HepG2 (cell line): Measurements from ENCODE around the gene PAK2. TPM values are rescaled to one million over a fixed set of nuclear protein-coding genes. Genes with fewer than 3 reads are reported as not detected.
A peak's percentile ranks its signal among the peaks of the same experiment; 100 is the strongest.

Experiments used
- ARNT ChIP-seq: fragments of 450-650 bp; IDR thresholded peaks from 2 replicates; pipeline ENCODE4 v1.6.1; 2017
- CEBPZ ChIP-seq: IDR thresholded peaks from 2 replicates; pipeline ENCODE4 v1.6.1; 2012; ENCODE audit warnings: low read length, improper control_type of control experiment
- GMEB2 ChIP-seq: IDR thresholded peaks from 2 replicates; pipeline ENCODE4 v1.6.1; 2016; ENCODE audit warnings: missing biosample characterization, missing genetic modification reagents, low read depth
- MAFF ChIP-seq: IDR thresholded peaks from 2 replicates; pipeline ENCODE4 v1.6.1; 2011; ENCODE audit warnings: low read depth, low read length, improper control_type of control experiment
- MEIS1 ChIP-seq: sonication (generic); formaldehyde crosslinking; IDR thresholded peaks from 2 replicates; pipeline ENCODE4 v1.9.0; 2021; ENCODE audit warnings: mild to moderate bottlenecking, missing genetic modification reagents, moderate library complexity, borderline replicate concordance
- RARG ChIP-seq: sonication (generic); formaldehyde crosslinking; IDR thresholded peaks from 2 replicates; pipeline ENCODE4 v1.4.0; 2020; ENCODE audit warnings: low read depth, mild to moderate bottlenecking, missing genetic modification reagents
- RBFOX2 ChIP-seq: fragments of 200-400 bp; formaldehyde crosslinking; IDR thresholded peaks from 2 replicates; pipeline ENCODE4 v1.6.1; 2017; ENCODE audit warnings: low read depth, mild to moderate bottlenecking, low read length
- REL ChIP-seq: sonication (generic); formaldehyde crosslinking; conservative IDR thresholded peaks from 2 replicates; pipeline ENCODE4 v1.8.0; 2022; ENCODE audit warnings: mild to moderate bottlenecking, missing genetic modification reagents, moderate library complexity
- RORA ChIP-seq: sonication (generic); formaldehyde crosslinking; IDR thresholded peaks from 2 replicates; pipeline ENCODE4 v1.5.0; 2020; ENCODE audit warnings: mild to moderate bottlenecking, missing genetic modification reagents, moderate library complexity
- SNRNP70 ChIP-seq: fragments of 200-400 bp; formaldehyde crosslinking; IDR thresholded peaks from 2 replicates; pipeline ENCODE4 v1.6.1; 2017; ENCODE audit warnings: mild to moderate bottlenecking, low read depth, low read length, moderate library complexity
- ZBTB42 ChIP-seq: sonication (generic); formaldehyde crosslinking; IDR thresholded peaks from 2 replicates; pipeline ENCODE4 v1.5.0; 2020; ENCODE audit warnings: mild to moderate bottlenecking, missing genetic modification reagents
- ZC3H4 ChIP-seq: sonication (generic); formaldehyde crosslinking; IDR thresholded peaks from 2 replicates; pipeline ENCODE4 v1.4.0; 2020; ENCODE audit warnings: missing genetic modification reagents, borderline replicate concordance
- ZKSCAN1 ChIP-seq: fragments of 150-350 bp; IDR thresholded peaks from 2 replicates; pipeline ENCODE4 v1.6.1; 2014; ENCODE audit warnings: low read length
- ZNF124 ChIP-seq: sonication (generic); formaldehyde crosslinking; IDR thresholded peaks from 2 replicates; pipeline ENCODE4 v1.4.0; 2020; ENCODE audit warnings: missing genetic modification reagents
- ZNF343 ChIP-seq: sonication (generic); formaldehyde crosslinking; IDR thresholded peaks from 2 replicates; pipeline ENCODE4 v1.4.0; 2020; ENCODE audit warnings: mild to moderate bottlenecking, missing genetic modification reagents
- ZNF687 ChIP-seq: sonication (generic); formaldehyde crosslinking; IDR thresholded peaks from 2 replicates; pipeline ENCODE4 v1.5.1; 2020; ENCODE audit warnings: mild to moderate bottlenecking, missing genetic modification reagents, moderate library complexity
- polyA plus RNA-seq, 8 experiments: library from polyadenylated mRNA; depleted of rRNA in 3 of 8; stranded (reverse) in 7 of 8; unstranded in 1 of 8; fragments of >200 nt; fragmentation: Illumina TruSeq in 4 of 8; extraction: Trizol in 4 of 8; gene quantifications; 2 replicates each; pipeline versions ENCODE4 v1.2.1 to v1.2.3, GENCODE V29; 2011 to 2016; ENCODE audit warnings: low read depth in 4 of 8, missing spikeins in 1 of 8, mixed read lengths in 1 of 8; ENCODE audit not compliant: insufficient read depth in 1 of 8
- total RNA-seq, 5 experiments: library from RNA; depleted of rRNA; stranded (reverse); fragments of >200 nt; fragmentation: Illumina TruSeq; extraction: Trizol; gene quantifications; 2 replicates each; pipeline ENCODE4 v1.2.3, GENCODE V29; 2016; ENCODE audit warnings: low read depth in 1 of 5
- TF ChIP-seq, protein P1 (sequence below): sonication (generic); formaldehyde crosslinking; IDR thresholded peaks from 2 replicates; pipeline ENCODE4 v1.5.0; 2020; ENCODE audit warnings: missing genetic modification reagents, mild to moderate bottlenecking, borderline replicate concordance

PAK2 gene
- total and polyA plus RNA-seq, 2 of the 13 experiments (the other 11 are each of a cell fraction or from before 2014, with no cell fraction given) = 23.0 to 24.7 TPM

- TF ChIP-seq CEBPZ = no peak
- TF ChIP-seq MEIS1 (CRISPR knock-in tag) = no peak
- TF ChIP-seq GMEB2 (CRISPR knock-in tag) = 0 out of 2 replicates have a peak, but pooled peaks have one; percentile 41
- TF ChIP-seq ZC3H4 = 0 out of 2 replicates have a peak, but pooled peaks have one; percentile 55
- no peak for TF ChIP-seq RARG (CRISPR knock-in tag)
- TF ChIP-seq ZKSCAN1 = no peak
- no peak for TF ChIP-seq ARNT
- peak; percentile 86 for TF ChIP-seq RBFOX2
- no peak for TF ChIP-seq MAFF
- TF ChIP-seq ZNF687 = peak; percentile 69
- TF ChIP-seq ZBTB42 (CRISPR knock-in tag) = no peak; the same call in 1 of the 2 replicates
- TF ChIP-seq, protein P1, sequence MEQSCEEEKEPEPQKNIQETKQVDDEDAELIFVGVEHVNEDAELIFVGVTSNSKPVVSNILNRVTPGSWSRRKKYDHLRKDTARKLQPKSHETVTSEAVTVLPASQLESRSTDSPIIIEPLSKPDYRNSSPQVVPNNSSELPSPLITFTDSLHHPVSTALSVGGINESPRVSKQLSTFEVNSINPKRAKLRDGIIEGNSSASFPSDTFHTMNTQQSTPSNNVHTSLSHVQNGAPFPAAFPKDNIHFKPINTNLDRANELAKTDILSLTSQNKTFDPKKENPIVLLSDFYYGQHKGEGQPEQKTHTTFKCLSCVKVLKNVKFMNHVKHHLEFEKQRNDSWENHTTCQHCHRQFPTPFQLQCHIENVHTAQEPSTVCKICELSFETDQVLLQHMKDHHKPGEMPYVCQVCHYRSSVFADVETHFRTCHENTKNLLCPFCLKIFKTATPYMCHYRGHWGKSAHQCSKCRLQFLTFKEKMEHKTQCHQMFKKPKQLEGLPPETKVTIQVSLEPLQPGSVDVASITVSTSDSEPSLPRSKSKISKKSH (CRISPR knock-in tag) = no peak
- peak; percentile 78; the same call in 1 of the 2 replicates for TF ChIP-seq ZNF343 (CRISPR knock-in tag)
- no peak for TF ChIP-seq SNRNP70
- TF ChIP-seq ZNF124 = no peak
- TF ChIP-seq RORA (CRISPR knock-in tag) = no peak
- no peak for TF ChIP-seq REL (CRISPR knock-in tag)
Measured at GRCh38 chr3:196739671-196740480, at the start of gene PAK2 (continued).
